DMS 273 (cell line): Measurements from ENCODE around the gene FIBP.

Source experiments
- DNase-seq: peaks from one replicate; lab custom pipeline; 2025; ENCODE audit not compliant: unreplicated experiment; lab: John Stamatoyannopoulos, UW

FIBP gene

GRCh38 chr11:65860278-65861164 is 27.8 kb downstream of the FIBP start, which contains the start of gene MUS81:
Gene MUS81 (plus strand): TSS chr11:65860433. CDS start chr11:65860754, 321 bp downstream.
- peak; percentile 99 for DNase-seq

- no peak for DNase-seq
These were observed 28.4 kb downstream of the FIBP start for GRCh38 chr11:65859812-65860277.

- peak; percentile 99 for DNase-seq
These were observed 29.0 kb downstream of the FIBP start for GRCh38 chr11:65859095-65859811.

GRCh38 chr11:65858681-65859087 is 29.6 kb downstream of the FIBP start:
- peak; percentile 56 for DNase-seq

- peak; percentile 98 for DNase-seq
These were observed 30.2 kb downstream of the FIBP start, which contains the start of gene CFL1 for GRCh38 chr11:65857853-65858680. Gene CFL1 (minus strand): TSS chr11:65858180. CDS start chr11:65858099, 81 bp downstream.

GRCh38 chr11:65857500-65857852 is 30.8 kb downstream of the FIBP start:
- peak; percentile 81 for DNase-seq

- peak; percentile 82 for DNase-seq
These were observed 31.4 kb downstream of the FIBP start for GRCh38 chr11:65856689-65857499.

GRCh38 chr11:65855927-65856363 is 32.3 kb downstream of the FIBP start:
- DNase-seq: no peak

- DNase-seq: no peak
These were observed 33.1 kb downstream of the FIBP start for GRCh38 chr11:65854852-65855837.

GRCh38 chr11:65854161-65854592 is 34.1 kb downstream of the FIBP start:
- no peak for DNase-seq

- DNase-seq: peak; percentile 42
These were observed 34.9 kb downstream of the FIBP start for GRCh38 chr11:65853246-65853979.

GRCh38 chr11:65852508-65853245 is 35.6 kb downstream of the FIBP start:
- peak; percentile 42 for DNase-seq

- no peak for DNase-seq
These were observed 36.3 kb downstream of the FIBP start for GRCh38 chr11:65851811-65852507.

GRCh38 chr11:65851083-65851579 is 37.1 kb downstream of the FIBP start:
- DNase-seq: peak; percentile 58

GRCh38 chr11:65850217-65851082 is 37.8 kb downstream of the FIBP start:
- peak; percentile 33 for DNase-seq

- no peak for DNase-seq
These were observed 38.5 kb downstream of the FIBP start for GRCh38 chr11:65849771-65850216.
